Fibroblast of skin of scalp (primary cell): ENCODE data around the gene RIN2.
"Not testable (repeated sequence)": the region's sequence is repeated elsewhere in the genome, so short reads cannot be mapped to it uniquely, and the experiment has no call there.

Source experiments
- DNase-seq: peaks from one replicate; pipeline ENCODE4 v3.0.0-alpha.2; 2013

The RIN2 gene

GRCh38 chr20:19789446-19789845 lies 31.4 kb downstream of the RIN2 start:
- DNase-seq, result no peak

DNA sequence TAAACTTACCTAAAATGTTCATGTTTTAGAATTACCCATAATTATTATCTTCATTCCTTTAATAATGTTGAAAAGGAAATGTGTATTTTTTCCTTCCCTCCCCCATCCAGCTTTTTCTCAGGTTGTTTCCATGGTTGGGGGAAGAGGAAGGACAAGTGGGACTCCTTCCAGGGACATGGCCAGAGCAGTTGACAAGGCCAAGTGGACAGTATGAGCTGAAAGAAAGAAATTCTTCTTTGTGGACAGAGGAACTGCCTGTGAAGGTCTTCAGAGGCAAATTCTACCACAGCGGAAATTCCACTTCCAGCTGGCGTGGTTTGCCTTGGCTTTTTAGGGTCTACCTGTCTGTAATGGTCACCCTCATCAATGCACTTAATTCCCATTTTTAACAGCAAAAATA lies 33.8 kb downstream of the RIN2 start:
- no peak for DNase-seq

DNA sequence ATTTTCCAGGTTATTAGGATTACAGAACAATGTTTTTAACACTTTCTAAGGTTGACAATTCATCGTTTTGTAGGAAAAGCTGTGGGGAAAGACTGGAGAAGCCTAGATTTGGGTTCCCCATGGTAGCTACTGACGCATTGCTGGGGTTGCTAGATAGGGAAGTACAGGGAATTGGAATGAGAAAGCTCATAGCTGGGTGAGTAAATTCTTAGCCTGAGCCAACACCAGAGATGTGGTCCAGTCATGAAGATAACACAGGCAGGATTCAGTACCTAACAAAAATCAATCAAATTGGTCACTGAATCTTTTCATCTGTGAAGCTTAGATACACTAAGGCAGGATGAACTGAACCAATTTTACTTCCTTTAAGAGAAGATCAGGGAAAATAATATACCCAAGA lies 35.7 kb downstream of the RIN2 start:
- no peak for DNase-seq

DNA sequence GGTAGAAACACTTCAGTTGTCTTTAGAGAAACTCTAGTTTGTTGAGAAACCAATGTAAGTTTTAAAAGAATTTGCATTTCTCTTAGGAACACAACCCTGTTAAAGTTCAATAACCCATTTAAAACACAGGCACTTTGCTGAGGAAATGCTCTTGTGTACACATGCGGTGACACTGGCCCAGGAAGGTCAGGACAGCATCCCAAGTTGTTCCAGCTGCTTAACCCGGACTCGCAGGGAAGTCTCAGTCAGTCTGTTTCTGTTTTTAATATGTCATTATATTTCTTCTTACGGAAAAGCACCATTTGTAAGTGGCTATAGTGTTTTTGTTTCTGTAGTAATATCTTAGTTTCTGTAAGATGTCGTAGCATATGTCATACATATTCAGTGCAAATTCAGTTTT lies 36.9 kb downstream of the RIN2 start:
- DNase-seq, result no peak

GRCh38 chr20:19799325-19799724 lies 41.3 kb downstream of the RIN2 start:
- DNase-seq, result no peak

DNA sequence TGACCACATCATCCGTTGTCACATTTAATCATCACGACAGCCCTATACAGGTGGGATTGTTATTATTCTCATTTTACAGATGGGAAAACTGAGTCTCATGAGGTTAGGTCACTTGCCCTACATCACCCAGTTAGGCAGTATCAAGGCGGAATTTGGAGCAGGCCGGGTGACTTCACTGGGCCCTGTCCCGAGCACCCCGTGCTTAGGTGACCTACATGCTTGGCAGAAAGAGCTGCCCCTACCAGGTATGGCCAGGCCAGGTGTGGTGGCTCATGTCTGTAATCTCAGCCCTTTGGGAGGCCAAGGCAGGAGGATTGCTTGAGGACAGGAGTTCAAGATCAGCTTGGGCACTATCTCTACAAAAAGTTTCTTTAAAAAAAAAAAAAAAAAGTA lies 44.0 kb downstream of the RIN2 start:
- DNase-seq, result no peak

- no peak for DNase-seq
These were observed 44.6 kb downstream of the RIN2 start for GRCh38 chr20:19802492-19803158.

GRCh38 chr20:19806276-19806675 lies 48.2 kb downstream of the RIN2 start:
- DNase-seq, result not testable (repeated sequence)

DNA sequence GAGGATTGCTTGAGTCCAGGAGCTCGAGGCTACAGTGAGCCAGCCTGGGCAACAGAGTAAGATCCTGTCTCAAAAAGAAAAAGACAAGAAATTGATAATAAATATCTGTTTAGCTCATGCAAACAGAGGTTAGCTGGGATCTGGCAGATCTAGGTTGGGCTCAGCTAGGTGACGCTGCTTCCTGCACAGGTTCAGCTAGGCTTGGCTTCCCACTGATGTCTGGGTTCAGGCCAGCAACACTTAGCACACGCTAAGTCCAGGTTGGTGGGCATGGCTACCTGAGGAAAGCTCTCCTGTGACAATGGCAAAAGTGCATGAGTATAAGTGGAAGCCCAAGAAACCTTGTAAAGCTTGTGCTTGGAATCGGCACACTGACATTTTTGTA lies 48.7 kb downstream of the RIN2 start:
- DNase-seq, result no peak

GRCh38 chr20:19807191-19807945 lies 49.3 kb downstream of the RIN2 start:
- DNase-seq, result peak; percentile 37
